Stimulated activated naive CD8-positive, alpha-beta T cell treated with anti-CD3 and anti-CD28 coated beads, Interleukin-15, amount 100 ng/mL, for 72 hours (primary cell): Measurements from ENCODE around the gene TP53I3.
A peak's percentile ranks its signal among the peaks of the same experiment; 100 is the strongest.
"Not testable (repeated sequence)": the region's sequence is repeated elsewhere in the genome, so short reads cannot be mapped to it uniquely, and the experiment has no call there.

Experiments
- ATAC-seq: fragments of 150-1000 bp; cut with Tn5 transposase; 2 replicates; pipeline ENCODE4 v1.10.0; 2021; ENCODE audit warnings: mild to moderate bottlenecking, moderate library complexity
- DNase-seq, 2 donors: peaks; one replicate each; pipeline ENCODE4 v3.0.0; 2021 to 2022
- H3K27ac Mint-ChIP-seq, 2 donors: one replicate each; pipeline ENCODE4 v1.8.0; 2022; ENCODE audit warnings: mild to moderate bottlenecking in 2 of 2, mixed read lengths in 2 of 2, moderate library complexity in 2 of 2
- H3K27me3 Mint-ChIP-seq: one replicate; pipeline ENCODE4 v1.8.0; 2022; ENCODE audit warnings: mixed read lengths
- H3K4me1 Mint-ChIP-seq: one replicate; pipeline ENCODE4 v1.8.0; 2022; ENCODE audit warnings: mild to moderate bottlenecking, mixed read lengths
- H3K4me3 Mint-ChIP-seq, 2 donors: one replicate each; pipeline ENCODE4 v1.8.0; 2022; ENCODE audit warnings: mild to moderate bottlenecking in 2 of 2, mixed read lengths in 2 of 2, moderate library complexity in 1 of 2
- H3K9me3 Mint-ChIP-seq, 2 donors: one replicate each; pipeline ENCODE4 v1.8.0; 2022; ENCODE audit warnings: mixed read lengths in 2 of 2

Gene TP53I3

DNA sequence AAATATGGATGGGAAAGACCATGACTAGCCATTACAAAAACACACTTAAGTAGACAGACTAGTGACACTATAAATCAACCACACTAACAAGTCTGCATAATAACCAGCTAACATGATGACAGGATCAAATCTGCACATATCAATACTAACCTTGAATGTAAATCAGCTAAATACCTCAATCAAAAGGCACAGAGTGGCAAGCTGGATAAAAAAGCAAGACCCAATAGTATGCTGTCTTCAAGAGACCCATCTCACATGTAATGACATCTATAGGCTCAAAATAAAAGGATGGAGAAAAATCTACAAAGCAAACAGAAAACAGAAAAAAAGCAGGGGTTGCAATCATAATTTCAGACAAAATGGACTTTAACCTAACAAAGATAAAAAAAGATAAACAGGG is 22.2 kb upstream of the TP53I3 start:
- Mint-ChIP-seq H3K27me3 (no peaks in the 10 kb centered on the region), H3K4me3 (no peak overlapping the region), H3K9me3 (peaks cover 16 to 27% of the 10 kb centered on the region in 2 donors), H3K27ac (no peak overlapping the region), H3K4me1 (no peaks in the 10 kb centered on the region)
- DNase-seq (no peak), ATAC-seq (no peak)

DNA sequence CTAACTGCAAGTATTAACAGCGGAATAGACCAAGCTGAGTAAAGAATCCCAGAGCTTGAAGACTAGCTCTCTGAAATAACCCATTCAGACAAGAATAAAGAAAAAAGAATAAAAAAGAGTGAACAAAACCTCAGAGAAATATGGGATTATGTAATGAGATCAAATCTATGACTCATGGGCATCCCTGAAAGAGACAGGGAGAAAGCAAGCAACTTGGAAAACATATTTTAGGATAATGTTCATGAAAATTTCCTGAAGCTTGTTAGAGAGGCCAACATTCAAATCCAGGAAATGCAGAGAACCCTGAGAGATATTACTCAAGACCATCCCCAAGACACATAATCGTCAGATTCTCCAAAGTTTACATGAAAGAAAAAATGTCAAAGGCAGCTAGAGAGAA is 21.2 kb upstream of the TP53I3 start:
- H3K4me1 Mint-ChIP-seq, result no peaks in the 10 kb centered on the region
- no peaks in the 10 kb centered on the region for H3K27me3 Mint-ChIP-seq
- peaks cover 16 to 27% of the 10 kb centered on the region in 2 donors for H3K9me3 Mint-ChIP-seq
- H3K4me3 Mint-ChIP-seq, result no peak overlapping the region
- DNase-seq (no peak), ATAC-seq (no peak)
- peak overlapping the region in 1 of 2 donors; percentile 42 for H3K27ac Mint-ChIP-seq

DNA sequence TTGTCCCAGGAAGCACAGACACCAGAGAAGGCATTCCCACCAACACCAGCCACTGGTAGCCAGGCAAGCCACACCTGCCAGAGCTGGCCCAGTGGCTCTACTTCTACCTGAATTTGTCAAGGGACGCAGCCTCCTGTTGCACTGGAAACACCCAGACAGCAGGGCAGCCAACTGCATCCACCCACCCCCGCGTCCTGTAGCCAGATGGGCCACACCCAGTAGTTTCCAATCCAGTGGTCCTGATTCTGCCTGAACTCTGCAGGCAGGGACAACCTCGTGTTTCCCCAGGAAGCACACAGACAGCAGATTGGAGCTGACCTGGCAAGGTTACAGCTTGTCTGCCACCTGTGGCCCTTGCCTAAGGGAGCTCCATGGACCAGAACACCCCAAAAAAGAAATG is 20.3 kb upstream of the TP53I3 start:
- no peak overlapping the region for H3K27ac Mint-ChIP-seq
- H3K27me3 Mint-ChIP-seq, result no peaks in the 10 kb centered on the region
- ATAC-seq (no peak), DNase-seq (no peak)
- no peak overlapping the region for H3K4me3 Mint-ChIP-seq
- peaks cover 16 to 28% of the 10 kb centered on the region in 2 donors for H3K9me3 Mint-ChIP-seq
- no peaks in the 10 kb centered on the region for H3K4me1 Mint-ChIP-seq

DNA sequence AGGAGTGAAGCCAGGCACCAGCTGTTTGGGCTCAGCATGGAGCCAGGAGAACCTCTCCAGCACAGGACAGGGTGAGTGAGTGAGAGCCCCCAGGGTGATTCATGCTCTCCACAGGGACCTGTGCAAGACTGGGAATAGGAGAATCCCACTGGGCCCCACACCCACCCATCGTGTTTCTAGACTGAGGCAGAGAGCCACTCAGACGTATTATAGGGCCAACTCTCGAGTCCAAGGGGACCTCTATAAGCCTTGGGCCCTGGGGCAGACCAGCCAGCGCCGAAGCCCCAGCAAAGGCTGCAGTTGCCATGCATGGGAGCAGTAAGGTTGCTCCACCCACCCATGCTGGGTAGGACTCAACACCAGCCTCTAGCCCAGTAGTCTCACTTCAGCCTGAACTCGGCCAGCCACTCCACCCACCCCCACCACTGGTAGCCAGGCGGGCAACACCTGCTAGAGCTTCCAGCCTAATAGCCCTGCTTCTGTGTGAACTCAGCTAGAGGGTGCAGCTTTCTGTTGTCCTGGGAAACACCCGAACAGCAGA is 19.5 kb upstream of the TP53I3 start:
- ATAC-seq (no peak), DNase-seq (no peak)
- Mint-ChIP-seq H3K27me3 (no peaks in the 10 kb centered on the region), H3K9me3 (peaks cover 16 to 36% of the 10 kb centered on the region in 2 donors), H3K27ac (no peak overlapping the region), H3K4me3 (no peak overlapping the region), H3K4me1 (no peaks in the 10 kb centered on the region)

DNA sequence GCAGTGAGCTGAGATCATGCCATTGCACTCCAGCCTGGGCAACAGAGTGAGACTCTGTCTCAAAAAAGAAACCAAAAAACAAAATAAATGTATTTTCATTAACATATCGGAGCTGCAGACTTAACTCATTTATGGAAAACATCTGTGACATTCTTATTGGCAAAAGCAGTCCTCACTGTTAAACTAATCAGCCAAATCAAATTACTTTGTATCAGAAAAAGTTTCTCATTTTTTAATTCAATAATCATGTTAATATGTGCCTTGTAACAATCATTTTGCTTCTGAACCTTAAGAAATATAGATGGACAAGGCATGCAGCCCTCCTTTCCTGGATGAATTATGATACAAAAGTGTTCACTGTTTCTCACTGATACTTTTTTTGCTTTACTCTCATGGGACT is 18.0 kb upstream of the TP53I3 start:
- DNase-seq (no peak), ATAC-seq (no peak)
- Mint-ChIP-seq H3K4me3 (no peak overlapping the region), H3K4me1 (no peaks in the 10 kb centered on the region), H3K27me3 (no peaks in the 10 kb centered on the region), H3K27ac (no peak overlapping the region), H3K9me3 (peaks cover 15 to 43% of the 10 kb centered on the region in 2 donors)

DNA sequence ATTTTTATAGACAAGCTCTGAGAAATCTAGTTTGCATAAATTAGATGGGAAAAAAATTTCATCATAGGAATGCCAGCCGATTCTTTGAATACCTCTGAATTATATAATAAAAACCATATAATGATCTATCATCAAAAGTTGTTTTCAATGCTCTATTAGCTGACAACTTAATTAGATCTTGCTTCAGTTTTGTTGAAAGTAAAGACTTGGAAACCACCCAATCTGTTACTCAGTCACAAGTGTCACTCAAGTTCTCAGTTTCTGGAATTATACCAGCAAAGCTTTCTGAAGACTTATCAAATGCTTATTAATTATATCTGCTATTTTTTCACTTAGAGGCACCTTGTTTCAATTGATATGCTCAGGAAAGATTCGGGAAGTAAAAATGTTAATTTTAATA is 17.4 kb upstream of the TP53I3 start:
- H3K9me3 Mint-ChIP-seq, result peaks cover 8 to 37% of the 10 kb centered on the region in 2 donors
- no peak for DNase-seq
- H3K27me3 Mint-ChIP-seq, result no peaks in the 10 kb centered on the region
- H3K27ac Mint-ChIP-seq, result no peak overlapping the region
- no peak for ATAC-seq
- H3K4me3 Mint-ChIP-seq, result no peak overlapping the region
- no peaks in the 10 kb centered on the region for H3K4me1 Mint-ChIP-seq

DNA sequence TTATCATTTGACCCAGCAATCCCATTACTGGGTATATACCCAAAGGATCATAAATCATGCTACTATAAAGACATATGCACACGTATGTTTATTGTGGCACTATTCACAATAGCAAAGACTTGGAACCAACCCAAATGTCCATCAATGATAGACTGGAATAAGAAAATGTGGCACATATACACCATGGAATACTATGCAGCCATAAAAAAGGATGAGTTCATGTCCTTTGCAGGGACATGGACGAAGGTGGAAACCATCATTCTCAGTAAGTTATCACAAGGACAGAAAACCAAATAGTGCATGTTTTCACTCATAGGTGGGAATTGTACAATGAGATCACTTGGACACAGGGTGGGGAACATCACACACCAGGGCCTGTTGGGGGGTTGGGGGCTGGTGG is 16.1 kb upstream of the TP53I3 start:
- peaks cover 4 to 32% of the 10 kb centered on the region in 2 donors for H3K9me3 Mint-ChIP-seq
- not testable (repeated sequence) for DNase-seq, ATAC-seq, H3K27me3 Mint-ChIP-seq, H3K4me3 Mint-ChIP-seq, H3K27ac Mint-ChIP-seq, H3K4me1 Mint-ChIP-seq

DNA sequence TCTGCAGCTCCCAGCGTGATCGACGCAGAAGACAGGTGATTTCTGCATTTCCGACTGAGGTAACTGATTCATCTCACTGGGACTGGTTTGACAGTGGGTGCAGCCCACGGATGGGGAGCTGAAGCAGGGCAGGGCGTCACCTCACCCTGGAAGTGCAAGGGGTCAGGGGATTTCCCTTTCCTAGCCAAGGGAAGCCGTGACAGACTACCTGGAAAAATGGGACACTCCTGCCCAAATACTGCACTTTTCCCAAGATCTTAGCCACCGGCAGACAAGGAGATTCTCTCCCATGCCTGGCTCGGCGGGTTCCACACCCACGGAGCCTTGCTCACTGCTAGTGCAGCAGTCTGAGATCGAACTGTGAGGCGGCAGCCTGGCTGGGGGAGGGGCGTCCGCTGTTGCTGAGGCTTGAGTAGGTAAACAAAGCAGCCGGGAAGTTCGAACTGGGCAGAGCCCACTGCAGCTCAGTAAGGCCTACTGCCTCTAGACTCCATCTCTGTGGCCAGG is 10.6 kb upstream of the TP53I3 start:
- not testable (repeated sequence) for ATAC-seq, DNase-seq, H3K4me1 Mint-ChIP-seq, H3K27me3 Mint-ChIP-seq, H3K27ac Mint-ChIP-seq, H3K4me3 Mint-ChIP-seq
- peaks cover 4 to 22% of the 10 kb centered on the region in 2 donors for H3K9me3 Mint-ChIP-seq

DNA sequence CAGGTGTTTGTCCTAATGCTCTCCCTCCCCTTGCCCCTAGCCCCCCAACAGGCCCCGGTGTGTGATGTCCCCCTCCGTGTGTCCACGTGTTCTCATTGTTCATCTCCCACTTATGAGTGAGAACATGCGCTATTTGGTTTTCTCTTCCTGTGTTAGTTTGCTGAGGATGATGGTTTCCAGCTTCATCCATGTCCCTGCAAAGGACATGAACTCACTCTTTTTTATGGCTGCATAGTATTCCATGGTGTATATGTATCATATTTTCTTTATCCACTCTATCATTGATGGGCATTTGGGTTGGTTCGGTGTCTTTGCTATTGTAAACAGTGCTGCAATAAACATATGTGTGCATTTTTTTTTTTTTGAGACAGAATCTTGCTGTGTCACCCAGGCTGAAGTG is 8.6 kb upstream of the TP53I3 start:
- ATAC-seq, H3K27me3 Mint-ChIP-seq, H3K4me1 Mint-ChIP-seq, H3K4me3 Mint-ChIP-seq, H3K9me3 Mint-ChIP-seq, H3K27ac Mint-ChIP-seq, DNase-seq: not testable (repeated sequence)

DNA sequence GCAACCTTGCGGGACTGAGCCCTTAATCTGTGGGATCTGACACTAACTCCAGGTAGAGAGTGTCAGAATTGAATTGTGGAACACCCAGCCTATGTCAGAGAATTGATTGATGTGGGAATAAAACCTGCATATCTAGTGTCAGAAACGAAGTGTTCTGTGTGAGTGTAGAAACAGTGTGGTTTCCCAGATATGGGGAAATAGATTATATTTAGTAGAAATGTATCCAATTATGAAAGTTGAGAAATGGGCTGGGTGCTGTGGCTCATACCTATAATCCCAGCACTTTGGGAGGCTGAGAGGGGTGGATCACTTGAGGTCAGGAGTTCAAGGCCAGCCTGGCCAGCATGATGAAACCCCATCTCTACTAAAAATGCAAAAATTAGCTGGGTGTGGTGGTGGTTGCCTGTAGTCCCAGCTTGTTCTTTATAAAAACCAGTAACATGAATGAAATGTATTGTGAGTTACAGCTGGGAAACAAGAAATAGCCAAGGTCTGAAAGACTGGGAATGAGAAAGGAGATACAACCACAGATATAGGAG is 4.3 kb upstream of the TP53I3 start:
- H3K4me3 Mint-ChIP-seq, result no peak overlapping the region
- no peaks in the 10 kb centered on the region for H3K9me3 Mint-ChIP-seq
- no peak for ATAC-seq
- H3K4me1 Mint-ChIP-seq, result no peaks in the 10 kb centered on the region
- no peak for DNase-seq
- H3K27me3 Mint-ChIP-seq, result no peaks in the 10 kb centered on the region
- no peak overlapping the region for H3K27ac Mint-ChIP-seq

DNA sequence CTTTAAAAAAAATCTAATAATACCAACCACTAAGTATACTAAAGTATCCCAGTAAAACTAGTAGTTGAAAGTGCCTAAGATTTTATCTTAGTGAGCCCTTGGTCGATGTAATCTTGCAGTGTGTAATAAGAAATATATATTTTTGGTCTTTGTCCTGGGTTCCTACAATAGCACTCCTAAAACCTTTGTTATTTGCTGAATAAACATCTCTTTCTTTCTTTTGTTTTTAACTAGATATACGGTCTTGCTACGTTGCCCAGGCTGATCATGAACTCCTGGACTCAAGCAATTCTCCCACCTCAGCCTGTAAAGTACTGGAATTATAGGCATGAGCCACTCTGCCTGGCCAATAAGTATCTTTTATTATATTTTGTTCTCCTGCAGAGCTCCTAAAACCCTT is 2.4 kb upstream of the TP53I3 start:
- H3K27ac Mint-ChIP-seq, result no peak overlapping the region
- no peaks in the 10 kb centered on the region for H3K27me3 Mint-ChIP-seq
- H3K4me1 Mint-ChIP-seq, result peaks cover 7% of the 10 kb centered on the region
- ATAC-seq (no peak), DNase-seq (no peak)
- no peaks in the 10 kb centered on the region for H3K9me3 Mint-ChIP-seq
- H3K4me3 Mint-ChIP-seq, result no peak overlapping the region

DNA sequence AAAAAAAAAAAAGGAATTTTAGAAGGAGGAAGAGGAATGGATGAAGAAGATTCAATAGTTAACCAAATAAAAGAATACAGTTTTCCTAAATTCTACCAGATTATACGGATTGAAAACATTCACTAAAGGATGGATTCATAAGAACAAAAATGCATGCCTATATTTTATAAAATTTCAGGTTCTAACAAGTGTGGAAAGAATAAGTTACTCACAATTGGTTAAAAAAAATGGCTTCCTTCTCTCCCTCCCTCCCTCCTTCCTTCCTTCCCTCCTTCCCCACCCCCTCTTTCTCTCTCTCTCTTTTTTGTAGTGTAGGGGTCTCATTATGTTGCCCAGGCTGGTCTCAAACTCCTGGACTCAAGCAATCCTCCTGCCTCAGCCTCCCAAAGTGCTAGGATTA is 1.6 kb upstream of the TP53I3 start:
- no peak for DNase-seq
- Mint-ChIP-seq H3K27me3 (no peaks in the 10 kb centered on the region), H3K4me1 (peaks cover 7% of the 10 kb centered on the region), H3K27ac (peak overlapping the region in 1 of 2 donors; percentile 26), H3K9me3 (no peaks in the 10 kb centered on the region), H3K4me3 (no peak overlapping the region)
- no peak for ATAC-seq

DNA sequence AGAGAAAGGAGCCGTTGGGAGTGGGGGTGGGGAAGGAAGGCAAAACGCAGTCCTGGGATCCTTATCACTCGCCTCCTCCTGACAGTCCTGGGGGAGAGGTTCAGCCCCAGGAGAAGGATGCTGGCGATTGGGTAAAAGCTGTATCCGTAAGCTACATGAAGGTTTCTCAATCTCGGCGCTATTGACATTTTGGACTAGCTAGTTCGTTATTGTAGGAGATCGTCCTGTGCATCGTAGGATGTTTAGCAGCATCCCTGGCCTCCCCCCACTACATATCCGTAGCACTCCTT is 511 bp upstream of the TP53I3 start:
- H3K27me3 Mint-ChIP-seq, result no peaks in the 10 kb centered on the region
- H3K4me3 Mint-ChIP-seq, result peak overlapping the region; percentile 85 to 90
- ATAC-seq, result no peak
- DNase-seq, result no peak
- H3K4me1 Mint-ChIP-seq, result peaks cover 7% of the 10 kb centered on the region
- no peak overlapping the region for H3K27ac Mint-ChIP-seq
- no peaks in the 10 kb centered on the region for H3K9me3 Mint-ChIP-seq

DNA sequence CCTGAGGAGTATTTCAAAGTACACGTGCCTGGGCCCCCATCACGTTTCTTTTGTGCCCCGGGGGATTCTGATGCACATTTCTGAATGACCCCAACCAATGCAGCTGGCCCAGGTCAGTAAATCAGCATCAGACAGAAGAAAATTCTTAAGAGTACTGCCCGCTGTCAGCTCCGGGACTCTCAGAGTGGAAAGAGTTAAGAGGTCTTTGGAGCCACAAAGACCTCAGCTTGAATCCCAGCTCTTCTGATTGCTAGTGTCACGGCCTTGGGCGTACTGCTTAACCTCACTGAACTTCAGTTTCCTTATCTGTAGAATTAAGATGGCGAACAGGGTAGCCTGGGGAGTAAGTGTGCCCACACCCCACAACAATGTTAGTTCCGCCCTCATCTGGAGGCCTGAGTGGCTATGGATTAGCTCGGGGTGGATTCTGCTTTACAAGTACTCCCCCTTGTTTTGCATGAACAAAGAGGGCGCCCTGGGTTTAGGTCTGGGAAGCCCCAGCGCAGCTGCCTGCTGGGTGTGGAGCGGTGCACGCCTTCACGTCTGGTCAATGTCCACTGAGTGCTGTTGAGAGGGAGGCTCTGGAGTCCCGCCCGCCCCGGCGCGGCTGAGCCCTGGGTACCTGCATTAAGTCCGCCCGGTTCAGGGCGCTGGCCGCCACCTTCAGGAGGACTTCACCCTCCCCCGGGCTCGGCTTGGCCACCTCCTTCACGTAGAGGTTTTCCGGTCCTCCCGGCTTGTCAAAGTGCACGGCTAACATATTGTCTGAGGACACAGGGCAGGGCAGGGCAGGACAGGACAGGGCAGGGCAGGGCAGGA is 858 bp downstream of the TP53I3 start:
- Mint-ChIP-seq H3K27ac (peak overlapping the region; percentile 30 to 62), H3K27me3 (no peaks in the 10 kb centered on the region), H3K9me3 (no peaks in the 10 kb centered on the region), H3K4me3 (peak overlapping the region; percentile 85 to 90), H3K4me1 (peaks cover 11% of the 10 kb centered on the region)
- ATAC-seq (peak; percentile 74), DNase-seq (peak in 1 of 2 donors; percentile 63)

DNA sequence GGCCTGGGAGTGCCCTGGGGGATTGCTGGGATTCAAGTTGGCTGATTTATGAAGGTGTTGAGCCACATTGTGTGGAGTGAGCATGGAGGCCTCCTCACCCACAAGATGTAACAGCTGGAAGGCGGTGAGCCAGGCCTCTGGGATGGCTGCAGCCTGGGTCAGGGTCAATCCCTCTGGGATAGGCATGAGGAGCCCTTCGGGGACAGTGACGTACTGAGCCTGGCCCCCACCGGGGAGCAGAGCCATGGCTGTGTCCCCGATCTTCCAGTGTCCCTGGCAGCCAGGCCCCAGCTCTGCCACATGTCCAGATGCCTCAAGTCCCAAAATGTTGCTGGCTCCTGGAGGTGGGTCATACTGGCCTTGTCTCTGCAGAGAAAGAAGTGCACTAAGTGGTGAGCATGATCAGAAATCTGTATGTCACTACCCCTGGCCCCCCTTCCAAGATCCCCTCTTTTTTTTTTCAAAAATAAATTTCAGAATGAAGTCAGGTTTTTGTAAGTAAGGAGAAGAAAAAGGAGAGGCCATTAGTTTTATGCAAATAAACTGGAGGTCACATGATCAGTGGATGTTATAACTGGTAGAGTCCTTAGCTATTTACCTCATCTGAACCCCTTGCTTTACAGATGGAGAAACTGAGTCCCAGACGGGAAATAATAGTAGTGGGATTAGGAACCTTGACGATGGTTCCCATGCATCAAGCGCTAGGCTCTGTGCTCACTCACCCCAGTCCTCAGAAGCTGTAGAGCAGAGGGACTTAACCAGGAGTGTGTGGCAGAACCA is 1.7 kb downstream of the TP53I3 start:
- Mint-ChIP-seq H3K4me3 (peak overlapping the region; percentile 85 to 90), H3K9me3 (no peaks in the 10 kb centered on the region), H3K27me3 (no peaks in the 10 kb centered on the region), H3K4me1 (peaks cover 13% of the 10 kb centered on the region), H3K27ac (no peak overlapping the region)
- ATAC-seq (no peak), DNase-seq (no peak)

DNA sequence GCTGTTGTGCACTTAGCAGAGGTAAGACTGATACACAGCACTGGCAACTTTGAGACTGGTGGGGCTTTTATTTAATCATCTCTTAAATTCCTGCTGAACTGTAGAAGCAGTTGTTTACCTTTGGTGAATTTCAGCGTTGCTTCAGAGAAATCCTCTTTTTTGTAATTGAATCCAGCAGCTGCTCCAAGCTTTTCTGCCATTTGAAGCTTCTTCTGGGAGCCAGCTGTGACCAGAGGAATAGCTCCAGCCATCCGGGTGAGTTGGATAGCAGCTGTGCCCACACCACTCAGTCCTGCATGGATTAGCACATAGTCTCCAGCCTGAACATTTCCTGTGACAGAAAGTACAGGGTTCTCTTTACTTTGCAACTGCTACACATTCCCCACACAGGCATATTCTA is 3.9 kb downstream of the TP53I3 start:
- DNase-seq (no peak), ATAC-seq (no peak)
- Mint-ChIP-seq H3K27ac (no peak overlapping the region), H3K4me1 (peaks cover 21% of the 10 kb centered on the region), H3K27me3 (no peaks in the 10 kb centered on the region), H3K9me3 (no peaks in the 10 kb centered on the region), H3K4me3 (no peak overlapping the region)
